Memory B cell (primary cell): ENCODE data around the gene SPIRE1.
"Not testable (repeated sequence)": the region's sequence is repeated elsewhere in the genome, so short reads cannot be mapped to it uniquely, and the experiment has no call there.

ENCODE experiments used
- ATAC-seq: fragments of 150-1000 bp; cut with Tn5 transposase; 2 replicates; pipeline ENCODE4 v1.10.0; 2021; ENCODE audit warnings: low read depth, mild to moderate bottlenecking, moderate library complexity
- DNase-seq, 2 donors: peaks; one replicate each; pipeline ENCODE4 v3.0.0; 2022; ENCODE audit warnings: low spot score in 2 of 2
- H3K27ac Mint-ChIP-seq: one replicate; pipeline ENCODE4 v1.8.0; 2022; ENCODE audit warnings: mild to moderate bottlenecking, moderate library complexity, mixed read lengths
- H3K27me3 Mint-ChIP-seq: one replicate; pipeline ENCODE4 v1.8.0; 2022; ENCODE audit warnings: mixed read lengths
- H3K36me3 Mint-ChIP-seq: one replicate; pipeline ENCODE4 v1.8.0; 2022; ENCODE audit warnings: mild to moderate bottlenecking, mixed read lengths
- H3K4me1 Mint-ChIP-seq: one replicate; pipeline ENCODE4 v1.8.0; 2022; ENCODE audit warnings: mixed read lengths
- H3K4me3 Mint-ChIP-seq: one replicate; pipeline ENCODE4 v1.8.0; 2022; ENCODE audit warnings: mild to moderate bottlenecking, moderate library complexity, mixed read lengths
- H3K9me3 Mint-ChIP-seq: one replicate; pipeline ENCODE4 v1.8.0; 2022; ENCODE audit warnings: mixed read lengths

SPIRE1 gene

DNA sequence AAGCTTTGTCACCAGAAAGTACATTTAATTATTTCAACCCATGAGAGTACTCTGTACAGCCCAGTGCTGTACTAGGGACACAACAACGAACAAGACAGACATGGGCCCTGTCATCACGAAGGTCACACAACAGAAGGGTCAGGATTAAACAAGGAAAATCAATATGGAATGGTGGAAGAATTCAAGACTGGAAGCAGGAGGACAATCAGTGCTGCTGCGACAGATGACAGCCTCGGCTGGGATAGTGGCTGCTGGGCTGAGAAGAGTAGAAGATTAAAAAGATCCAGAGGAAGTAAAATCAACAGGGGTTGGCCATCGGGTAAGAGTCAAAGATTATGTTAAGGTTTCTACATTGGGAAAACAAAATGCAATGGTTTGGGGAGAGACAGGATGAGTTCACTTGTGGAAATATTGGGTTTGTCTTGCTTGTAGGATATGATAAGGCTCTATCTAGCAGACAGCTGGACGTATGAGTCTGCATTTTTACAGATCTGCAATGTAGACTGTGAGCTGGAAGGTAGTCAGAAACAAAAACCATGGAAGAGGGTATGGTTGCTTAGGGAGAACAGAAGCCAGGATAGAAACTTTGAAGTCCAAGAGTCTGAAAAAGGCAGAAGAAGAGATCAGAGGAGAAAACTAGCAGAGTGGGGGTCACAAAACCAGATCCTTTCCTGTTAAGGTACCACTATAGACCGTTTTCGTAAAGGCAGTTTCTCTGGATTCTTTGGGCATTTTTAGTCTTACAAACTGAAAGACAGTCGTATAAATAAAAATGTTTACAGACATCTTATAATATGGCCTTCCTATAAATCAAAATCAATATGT is 166.1 kb downstream of the SPIRE1 start:
- no peaks in the 10 kb centered on the region for H3K36me3 Mint-ChIP-seq

DNA sequence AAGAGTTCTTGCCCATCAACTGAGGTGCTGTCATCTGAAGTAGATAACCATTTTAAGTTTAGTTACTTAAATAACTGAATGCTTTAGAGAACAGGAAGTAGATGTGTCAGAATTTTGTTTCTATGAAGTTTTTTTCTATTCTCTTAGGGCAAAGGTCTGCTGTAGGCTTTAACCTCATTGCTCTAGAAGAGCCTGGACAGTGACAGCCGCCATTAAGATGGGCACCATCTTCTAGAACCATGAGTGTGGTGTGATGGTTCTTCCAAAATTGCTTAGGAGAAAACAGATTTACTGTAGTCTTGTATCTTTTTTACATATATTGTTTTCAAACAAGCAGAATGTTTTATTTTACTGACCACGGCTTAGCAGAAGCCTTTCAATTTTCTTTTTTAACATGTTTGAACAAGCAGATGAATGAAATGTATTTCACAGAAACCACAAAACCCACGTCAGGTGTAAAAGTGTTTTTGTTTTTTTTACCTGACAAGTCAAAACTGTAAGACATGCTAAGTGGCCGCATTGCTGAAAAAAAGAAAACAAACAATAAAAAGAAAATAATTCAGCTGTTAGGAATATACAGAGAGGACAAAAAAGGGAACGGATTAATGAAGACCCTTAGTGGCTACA is 172.3 kb downstream of the SPIRE1 start:
- ATAC-seq = no peak
- Mint-ChIP-seq H3K4me3 (no peak overlapping the region), H3K9me3 (no peaks in the 10 kb centered on the region), H3K27me3 (peaks cover 2% of the 10 kb centered on the region), H3K36me3 (no peaks in the 10 kb centered on the region), H3K27ac (no peak overlapping the region), H3K4me1 (no peaks in the 10 kb centered on the region)
- DNase-seq = no peak

More for the DNA sequence above, 166.1 kb downstream of the SPIRE1 start:
- DNase-seq (no peak), ATAC-seq (no peak)
- Mint-ChIP-seq H3K4me1 (no peaks in the 10 kb centered on the region), H3K4me3 (no peak overlapping the region), H3K9me3 (no peaks in the 10 kb centered on the region), H3K27ac (no peak overlapping the region), H3K27me3 (peaks cover 2% of the 10 kb centered on the region)

DNA sequence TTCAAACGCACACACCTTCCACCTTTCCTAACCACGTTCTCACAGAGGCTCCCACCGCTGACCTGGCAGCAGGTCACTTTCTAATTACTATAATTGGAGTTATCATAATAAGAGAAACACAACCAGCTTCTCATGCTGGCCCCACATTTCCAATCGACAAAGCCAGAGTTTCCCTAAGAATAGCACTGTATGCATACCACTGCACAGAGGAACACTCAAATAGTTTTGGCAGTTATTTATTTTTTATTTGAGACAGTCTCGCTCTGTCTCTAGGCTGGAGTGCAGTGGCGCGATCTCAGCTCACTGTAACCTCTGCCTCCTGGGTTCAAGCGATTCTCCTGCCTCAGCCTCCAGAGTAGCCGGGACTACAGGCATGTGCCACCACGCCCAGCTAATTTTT is 176.0 kb downstream of the SPIRE1 start:
- H3K27ac Mint-ChIP-seq, DNase-seq, H3K4me3 Mint-ChIP-seq, H3K4me1 Mint-ChIP-seq, H3K27me3 Mint-ChIP-seq, H3K36me3 Mint-ChIP-seq, H3K9me3 Mint-ChIP-seq, ATAC-seq: not testable (repeated sequence)

DNA sequence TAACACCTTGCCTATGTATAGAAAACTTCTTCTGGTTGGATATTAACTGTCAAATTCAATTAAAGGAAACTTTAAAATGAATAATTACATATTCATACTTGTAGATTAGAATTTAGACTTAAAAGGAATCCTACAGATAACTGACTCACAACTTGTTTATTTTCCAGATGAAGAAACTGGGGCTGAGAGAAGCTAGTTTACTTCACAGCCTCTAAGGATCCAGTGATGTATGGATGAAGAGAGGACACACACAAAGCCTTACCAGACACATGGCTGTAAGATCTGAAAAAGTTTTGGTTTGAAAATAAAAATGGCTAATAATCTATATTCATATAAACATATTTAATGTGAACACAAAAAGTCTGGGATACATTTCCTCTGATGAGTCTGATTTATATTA is 177.9 kb downstream of the SPIRE1 start:
- Mint-ChIP-seq H3K9me3 (no peaks in the 10 kb centered on the region), H3K4me3 (no peak overlapping the region), H3K4me1 (no peaks in the 10 kb centered on the region), H3K27me3 (no peaks in the 10 kb centered on the region), H3K27ac (no peak overlapping the region), H3K36me3 (no peaks in the 10 kb centered on the region)
- ATAC-seq (no peak), DNase-seq (no peak)

DNA sequence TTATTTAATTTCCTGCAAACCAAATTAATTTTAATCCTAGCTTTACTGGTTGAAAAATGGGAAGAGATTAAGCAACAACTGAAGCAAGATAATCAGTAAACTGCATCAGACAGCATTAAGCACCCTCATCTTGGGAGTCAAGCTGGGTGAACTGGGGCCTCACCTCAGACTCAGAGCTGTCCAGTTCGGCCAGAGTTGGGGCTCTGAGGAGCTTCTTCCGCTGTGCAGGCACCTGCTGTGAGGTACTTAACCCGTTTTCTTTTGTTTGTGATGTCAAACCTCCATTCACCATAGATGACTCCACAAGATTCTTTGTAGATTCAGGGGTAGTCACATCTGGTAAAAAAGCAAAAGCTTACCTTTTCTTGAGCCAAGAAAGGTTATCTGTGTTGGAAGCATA is 178.4 kb downstream of the SPIRE1 start:
- ATAC-seq = no peak
- Mint-ChIP-seq H3K36me3 (no peaks in the 10 kb centered on the region), H3K4me3 (no peak overlapping the region), H3K27me3 (no peaks in the 10 kb centered on the region), H3K4me1 (no peaks in the 10 kb centered on the region), H3K27ac (no peak overlapping the region), H3K9me3 (no peaks in the 10 kb centered on the region)
- DNase-seq = no peak

DNA sequence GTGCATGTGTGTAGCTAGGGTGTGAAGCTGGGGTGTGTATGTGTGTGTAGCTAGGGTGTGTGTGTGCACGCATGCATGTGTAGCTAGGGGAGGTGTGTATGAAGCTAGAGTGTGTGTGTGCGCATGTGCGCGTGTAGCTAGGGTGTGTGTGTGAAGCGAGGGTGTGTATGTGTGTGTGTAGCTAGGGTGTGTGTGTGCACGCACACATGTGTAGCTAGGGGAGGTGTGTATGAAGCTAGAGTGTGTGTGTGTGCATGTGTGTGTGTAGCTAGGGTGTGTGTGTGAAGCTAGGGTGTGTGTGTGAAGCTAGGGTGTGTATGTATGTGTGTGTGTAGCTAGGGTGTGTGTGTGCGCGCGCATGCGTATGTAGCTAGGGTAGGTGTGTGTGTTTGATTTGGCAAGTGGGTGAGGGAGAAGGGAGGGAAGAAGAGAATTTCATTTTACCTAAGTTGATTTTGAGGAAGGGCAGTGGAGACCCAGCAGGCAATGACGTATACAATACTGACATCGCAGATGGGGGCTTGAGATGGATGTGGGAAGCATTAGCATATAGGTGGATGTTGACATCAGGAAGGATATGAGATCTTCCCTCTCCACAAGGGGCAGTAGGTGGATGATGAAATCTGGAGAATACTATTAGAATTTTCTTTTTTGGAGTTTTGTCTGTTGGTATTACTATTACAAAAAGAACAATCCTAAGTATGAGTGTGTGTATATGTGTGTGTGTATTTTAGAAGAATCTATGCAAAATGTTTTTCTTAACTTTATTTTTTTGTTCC is 179.4 kb downstream of the SPIRE1 start:
- Mint-ChIP-seq H3K4me1 (no peaks in the 10 kb centered on the region), H3K36me3 (no peaks in the 10 kb centered on the region), H3K9me3 (no peaks in the 10 kb centered on the region), H3K4me3 (no peak overlapping the region), H3K27ac (no peak overlapping the region), H3K27me3 (no peaks in the 10 kb centered on the region)
- DNase-seq (no peak), ATAC-seq (no peak)

DNA sequence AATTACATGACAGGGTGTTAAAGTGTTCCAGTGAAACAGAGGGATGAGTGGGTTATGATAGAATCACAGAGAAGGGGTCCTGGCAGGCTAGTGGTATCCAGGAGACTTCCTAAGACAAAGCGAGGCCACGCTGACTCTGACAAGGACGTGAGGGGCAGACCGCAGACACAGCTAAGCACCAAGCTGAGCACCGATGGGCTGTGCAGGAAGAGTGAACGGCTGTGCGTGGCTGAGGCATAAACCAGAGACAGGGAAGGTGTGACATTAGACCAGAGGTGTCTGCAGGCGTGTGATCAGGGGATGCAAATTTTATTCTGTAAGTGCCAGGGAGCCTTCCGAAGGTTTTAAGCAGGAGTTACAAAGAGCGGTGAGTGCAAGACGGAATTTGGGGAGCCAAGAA is 180.3 kb downstream of the SPIRE1 start:
- no peaks in the 10 kb centered on the region for H3K9me3 Mint-ChIP-seq
- no peaks in the 10 kb centered on the region for H3K4me1 Mint-ChIP-seq
- no peak overlapping the region for H3K27ac Mint-ChIP-seq
- no peaks in the 10 kb centered on the region for H3K27me3 Mint-ChIP-seq
- no peak overlapping the region for H3K4me3 Mint-ChIP-seq
- ATAC-seq (no peak), DNase-seq (no peak)
- no peaks in the 10 kb centered on the region for H3K36me3 Mint-ChIP-seq

DNA sequence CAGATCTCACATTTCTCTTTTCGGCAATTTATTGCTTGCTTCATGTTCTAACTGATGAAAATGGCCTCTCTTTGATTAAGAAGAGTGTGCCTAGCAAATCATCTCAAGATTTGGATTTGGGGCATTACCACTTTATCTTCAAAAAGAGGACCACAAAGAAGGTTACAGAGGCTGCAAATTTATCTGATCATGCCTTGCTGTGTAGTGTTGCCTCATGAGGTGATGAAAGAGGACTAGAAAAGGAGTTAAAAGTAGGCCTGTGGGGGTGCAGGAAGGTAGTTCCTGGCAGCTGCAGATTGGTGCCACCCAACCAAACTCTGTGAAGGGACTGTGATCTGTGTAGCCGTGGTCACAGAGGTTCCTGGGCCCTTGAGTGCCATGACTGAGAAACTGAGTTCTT is 181.0 kb downstream of the SPIRE1 start:
- ATAC-seq (no peak), DNase-seq (no peak)
- Mint-ChIP-seq H3K4me3 (no peak overlapping the region), H3K36me3 (no peaks in the 10 kb centered on the region), H3K27ac (no peak overlapping the region), H3K9me3 (no peaks in the 10 kb centered on the region), H3K4me1 (no peaks in the 10 kb centered on the region), H3K27me3 (no peaks in the 10 kb centered on the region)

DNA sequence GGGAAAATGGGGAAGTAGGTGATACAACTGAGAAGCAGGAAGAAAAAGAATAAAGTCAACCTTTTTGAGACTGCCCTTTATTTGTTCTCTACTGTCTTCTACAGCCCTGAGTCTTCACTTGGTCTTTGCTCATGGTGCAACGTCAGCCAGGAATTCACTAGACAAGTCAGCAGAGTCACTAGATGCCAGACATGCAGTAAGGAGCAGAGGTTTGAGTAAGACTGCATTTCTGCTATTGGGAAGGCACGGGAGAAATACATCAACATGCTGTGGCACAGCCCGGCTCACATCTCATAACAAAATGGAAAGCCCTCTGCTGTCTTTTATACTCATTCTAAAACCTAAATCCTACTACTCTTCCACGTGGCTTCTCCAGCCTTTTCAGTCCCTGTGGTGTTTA is 183.0 kb downstream of the SPIRE1 start:
- Mint-ChIP-seq H3K27ac (no peak overlapping the region), H3K27me3 (no peaks in the 10 kb centered on the region), H3K9me3 (no peaks in the 10 kb centered on the region), H3K4me3 (no peak overlapping the region), H3K4me1 (no peaks in the 10 kb centered on the region), H3K36me3 (no peaks in the 10 kb centered on the region)
- ATAC-seq (no peak), DNase-seq (no peak)

DNA sequence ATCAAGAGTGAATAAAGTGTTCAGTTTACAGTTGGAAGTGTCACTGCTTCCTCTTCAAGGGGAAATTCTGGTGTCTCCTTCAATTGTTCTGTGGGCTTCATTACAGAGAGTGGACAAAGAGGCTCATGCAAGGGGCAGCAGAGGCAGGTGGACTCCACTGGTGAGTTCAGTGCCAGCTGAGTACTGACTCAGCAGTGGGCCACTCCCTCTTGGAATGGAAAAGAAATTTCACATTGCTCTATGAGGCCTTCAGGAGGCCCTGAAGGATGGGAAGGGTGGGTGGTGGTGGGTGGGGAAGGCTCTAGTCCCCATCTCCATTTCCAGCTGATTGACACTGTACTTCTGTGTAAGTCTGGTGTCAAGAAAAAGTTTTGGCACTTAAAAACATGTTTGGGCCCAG is 183.8 kb downstream of the SPIRE1 start:
- ATAC-seq (no peak), DNase-seq (no peak)
- Mint-ChIP-seq H3K9me3 (no peaks in the 10 kb centered on the region), H3K4me1 (no peaks in the 10 kb centered on the region), H3K4me3 (no peak overlapping the region), H3K27me3 (no peaks in the 10 kb centered on the region), H3K27ac (no peak overlapping the region), H3K36me3 (no peaks in the 10 kb centered on the region)

DNA sequence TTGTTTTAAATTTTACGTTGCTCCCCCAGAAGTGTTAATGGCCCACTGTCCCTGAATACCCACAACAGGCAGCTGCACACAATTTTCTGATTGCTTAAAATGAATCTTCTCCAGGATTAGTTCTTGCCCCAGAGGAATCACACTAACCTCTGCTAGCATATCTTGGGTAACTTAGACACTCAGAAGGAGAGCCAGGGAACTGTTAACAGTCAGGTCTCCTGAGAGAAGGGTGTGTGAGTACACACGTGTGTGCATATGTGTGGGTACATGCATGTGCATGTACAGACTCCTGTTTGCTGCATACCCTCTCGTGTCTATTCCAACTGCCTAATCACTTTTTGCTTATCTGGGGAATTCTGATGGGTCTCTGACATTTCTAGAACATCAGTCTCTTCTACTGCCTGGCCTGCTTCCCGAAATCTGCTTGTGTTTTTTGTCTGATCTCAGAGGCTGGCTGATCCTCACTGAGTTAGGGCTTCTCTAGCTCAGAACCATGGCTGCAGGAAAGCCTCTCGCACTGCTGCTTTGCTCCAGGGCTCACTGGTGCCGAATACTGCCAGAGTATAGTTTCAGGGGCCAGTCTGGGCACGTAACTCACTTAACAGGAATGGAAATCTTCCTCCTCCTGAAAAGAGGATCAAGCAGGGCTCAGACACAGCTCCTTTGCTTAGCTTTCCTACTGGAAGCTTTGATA is 187.4 kb downstream of the SPIRE1 start:
- ATAC-seq (no peak), DNase-seq (no peak)
- Mint-ChIP-seq H3K4me1 (no peaks in the 10 kb centered on the region), H3K4me3 (no peak overlapping the region), H3K27me3 (no peaks in the 10 kb centered on the region), H3K27ac (no peak overlapping the region), H3K9me3 (no peaks in the 10 kb centered on the region), H3K36me3 (no peaks in the 10 kb centered on the region)

DNA sequence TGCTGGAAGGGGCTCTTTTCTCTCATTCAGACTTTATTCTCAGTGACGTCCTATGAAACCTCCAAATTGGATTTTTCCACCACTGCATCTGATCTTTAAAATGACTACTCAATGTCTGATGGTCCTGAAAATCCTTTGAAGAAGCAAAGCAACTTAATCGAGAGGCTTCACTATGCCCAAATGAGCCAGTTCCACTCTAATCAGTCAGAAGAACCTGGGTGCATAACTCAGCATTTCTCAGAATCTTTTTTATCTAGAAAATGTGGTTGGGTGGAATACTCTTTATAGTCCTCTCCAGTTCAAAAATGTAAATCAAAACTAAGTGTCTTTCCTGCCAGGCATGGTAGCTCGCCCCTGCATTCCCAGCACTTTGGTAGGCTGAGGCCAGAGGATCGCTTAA is 189.5 kb downstream of the SPIRE1 start:
- Mint-ChIP-seq H3K36me3 (no peaks in the 10 kb centered on the region), H3K4me1 (no peaks in the 10 kb centered on the region), H3K4me3 (no peak overlapping the region), H3K27ac (no peak overlapping the region), H3K9me3 (no peaks in the 10 kb centered on the region), H3K27me3 (no peaks in the 10 kb centered on the region)
- DNase-seq (no peak), ATAC-seq (no peak)

DNA sequence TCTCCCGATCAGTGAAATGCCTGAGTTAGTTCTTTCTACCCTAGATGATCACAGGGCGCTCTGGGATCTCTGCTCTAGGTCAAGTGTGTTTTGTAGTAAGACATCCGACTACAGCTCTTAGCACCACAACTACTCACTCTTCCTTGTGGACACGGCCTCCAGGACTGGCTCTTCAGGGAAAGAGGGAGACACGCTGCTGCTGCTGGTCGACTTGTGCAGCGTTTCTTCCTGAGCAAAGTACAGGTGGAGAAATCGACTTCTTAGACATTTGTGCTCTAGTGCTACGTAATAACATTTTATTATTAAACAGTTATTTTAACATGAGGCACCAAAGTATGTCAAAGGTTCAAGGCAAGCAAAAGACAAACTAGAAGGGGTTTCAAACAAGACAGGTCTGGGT is 193.2 kb downstream of the SPIRE1 start:
- no peaks in the 10 kb centered on the region for H3K36me3 Mint-ChIP-seq

DNA sequence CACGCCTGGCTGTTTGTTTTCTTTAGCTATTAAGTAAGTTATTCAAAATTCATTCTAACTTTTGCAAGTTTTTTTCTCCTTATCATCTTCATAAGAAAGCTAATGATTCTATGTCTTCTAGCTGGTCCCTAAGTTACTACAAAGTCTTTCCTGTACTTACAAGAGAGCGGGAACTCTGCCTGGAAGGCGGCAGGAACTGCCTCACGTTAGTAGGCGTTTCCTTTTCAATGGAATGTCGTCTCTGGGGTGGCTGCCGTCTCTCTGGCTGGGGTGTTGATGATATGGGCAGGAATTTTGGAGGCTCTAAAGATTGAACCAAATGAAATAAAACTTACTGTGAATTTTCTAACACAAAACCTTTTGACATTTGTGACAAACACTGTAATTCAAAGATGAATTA is 194.7 kb downstream of the SPIRE1 start:
- ATAC-seq (no peak), DNase-seq (no peak)
- H3K27ac Mint-ChIP-seq = no peak overlapping the region
- H3K9me3 Mint-ChIP-seq = no peaks in the 10 kb centered on the region
- H3K4me3 Mint-ChIP-seq = no peak overlapping the region
- H3K27me3 Mint-ChIP-seq = no peaks in the 10 kb centered on the region
- no peaks in the 10 kb centered on the region for H3K4me1 Mint-ChIP-seq
- H3K36me3 Mint-ChIP-seq = no peaks in the 10 kb centered on the region

More for the DNA sequence above, 193.2 kb downstream of the SPIRE1 start:
- Mint-ChIP-seq H3K9me3 (no peaks in the 10 kb centered on the region), H3K27ac (no peak overlapping the region), H3K4me3 (no peak overlapping the region), H3K4me1 (no peaks in the 10 kb centered on the region), H3K27me3 (no peaks in the 10 kb centered on the region)
- ATAC-seq (no peak), DNase-seq (no peak)
